ENCODE measurements around the gene WSCD1. TPM values are rescaled to one million over a fixed set of nuclear protein-coding genes. Genes with fewer than 3 reads are reported as not detected.

WSCD1 gene
- total RNA-seq, 1 experiment from 2014 or later: 0.28 TPM

GRCh38 chr17:6160911-6161855 lies 91.0 kb downstream of the WSCD1 start:
- DNase-seq (ENCODE audit: low spot score): no peak
- H3K9me3 ChIP-seq (ENCODE audit: low read depth, low read length, poor library complexity, severe bottlenecking): no peaks in the 10 kb centered on the region
- CTCF ChIA-PET: no interaction called here
- H3K27ac ChIP-seq (ENCODE audit: low read depth, low read length, poor library complexity, severe bottlenecking): no peak overlapping the region
- H3K27me3 ChIP-seq (replicated peaks; ENCODE audit: insufficient read depth, low read depth, low read length, poor library complexity): peaks cover 52% of the 10 kb centered on the region
- POLR2A ChIA-PET (ENCODE audit: low non-redundant PET): no interaction called here
- H3K4me3 ChIP-seq (ENCODE audit: low read depth, low read length, poor library complexity, severe bottlenecking): no peak overlapping the region
- H3K36me3 ChIP-seq (ENCODE audit: insufficient read depth, low read length, poor library complexity, severe bottlenecking): no peaks in the 10 kb centered on the region
- intact Hi-C loops (cut with micrococcal nuclease; ENCODE audit: unreplicated experiment): no loop called here
- H3K4me1 ChIP-seq (ENCODE audit: insufficient read depth, low read length, poor library complexity, severe bottlenecking): no peaks in the 10 kb centered on the region
- BruUV-seq (replicated peaks): no TSS peak
- no peak for TF ChIP-seq EZH2 (IDR thresholded peaks at IDR 0.05; ENCODE audit: borderline replicate concordance, low read depth, low read length, poor library complexity, severe bottlenecking)
- TF ChIP-seq CTCF (conservative IDR thresholded peaks at IDR 0.05; ENCODE audit: low read depth, low read length): no peak

GRCh38 chr17:6162216-6162615 lies 92.0 kb downstream of the WSCD1 start:
- POLR2A ChIA-PET (ENCODE audit: low non-redundant PET): no interaction called here
- BruUV-seq (replicated peaks): no TSS peak

GRCh38 chr17:6162892-6163291 lies 92.7 kb downstream of the WSCD1 start:
- H3K27ac ChIP-seq (ENCODE audit: low read depth, low read length, poor library complexity, severe bottlenecking): no peak overlapping the region
- ChIA-PET POLR2A (ENCODE audit: low non-redundant PET) (no interaction called here), CTCF (no interaction called here)
- intact Hi-C loops (cut with micrococcal nuclease; ENCODE audit: unreplicated experiment): no loop called here
- H3K27me3 ChIP-seq (replicated peaks; ENCODE audit: insufficient read depth, low read depth, low read length, poor library complexity): peaks cover 52% of the 10 kb centered on the region
- BruUV-seq (replicated peaks): no TSS peak
- no peaks in the 10 kb centered on the region for H3K9me3 ChIP-seq (ENCODE audit: low read depth, low read length, poor library complexity, severe bottlenecking)
- no peaks in the 10 kb centered on the region for H3K36me3 ChIP-seq (ENCODE audit: insufficient read depth, low read length, poor library complexity, severe bottlenecking)
- no peak overlapping the region for H3K4me3 ChIP-seq (ENCODE audit: low read depth, low read length, poor library complexity, severe bottlenecking)
- TF ChIP-seq EZH2 (IDR thresholded peaks at IDR 0.05; ENCODE audit: borderline replicate concordance, low read depth, low read length, poor library complexity, severe bottlenecking) (no peak), CTCF (conservative IDR thresholded peaks at IDR 0.05; ENCODE audit: low read depth, low read length) (no peak)
- no peak for DNase-seq (ENCODE audit: low spot score)
- H3K4me1 ChIP-seq (ENCODE audit: insufficient read depth, low read length, poor library complexity, severe bottlenecking): no peaks in the 10 kb centered on the region

More at GRCh38 chr17:6162216-6162615, 92.0 kb downstream of the WSCD1 start:
- no peak for DNase-seq (ENCODE audit: low spot score)
- Histone ChIP-seq H3K4me1 (ENCODE audit: insufficient read depth, low read length, poor library complexity, severe bottlenecking) (no peaks in the 10 kb centered on the region), H3K9me3 (ENCODE audit: low read depth, low read length, poor library complexity, severe bottlenecking) (no peaks in the 10 kb centered on the region), H3K4me3 (ENCODE audit: low read depth, low read length, poor library complexity, severe bottlenecking) (no peak overlapping the region), H3K27ac (ENCODE audit: low read depth, low read length, poor library complexity, severe bottlenecking) (no peak overlapping the region), H3K36me3 (ENCODE audit: insufficient read depth, low read length, poor library complexity, severe bottlenecking) (no peaks in the 10 kb centered on the region), H3K27me3 (replicated peaks; ENCODE audit: insufficient read depth, low read depth, low read length, poor library complexity) (peaks cover 52% of the 10 kb centered on the region)
- TF ChIP-seq CTCF (conservative IDR thresholded peaks at IDR 0.05; ENCODE audit: low read depth, low read length) (no peak), EZH2 (IDR thresholded peaks at IDR 0.05; ENCODE audit: borderline replicate concordance, low read depth, low read length, poor library complexity, severe bottlenecking) (no peak)
- CTCF ChIA-PET: no interaction called here
- intact Hi-C loops (cut with micrococcal nuclease; ENCODE audit: unreplicated experiment): no loop called here
